Skeletal muscle cell (primary cell): ENCODE results near the gene STAT1.

Experiments used
- DNase-seq: peaks from one replicate; pipeline ENCODE4 v3.0.0-alpha.2; 2010; ENCODE audit warnings: low read depth
- H3K4me3 ChIP-seq: 2 replicates; pipeline ENCODE4 v1.5.1; 2011; ENCODE audit warnings: low read depth, mild to moderate bottlenecking, control low read depth, low read length, moderate library complexity

The STAT1 gene

GRCh38 chr2:190988910-190989309, 25.1 kb downstream of the STAT1 start:
- no peak for DNase-seq

GRCh38 chr2:190987938-190988337, 26.0 kb downstream of the STAT1 start:
- DNase-seq = no peak
- H3K4me3 ChIP-seq = no peak overlapping the region

More at GRCh38 chr2:190988910-190989309, 25.1 kb downstream of the STAT1 start:
- no peak overlapping the region for H3K4me3 ChIP-seq

DNA sequence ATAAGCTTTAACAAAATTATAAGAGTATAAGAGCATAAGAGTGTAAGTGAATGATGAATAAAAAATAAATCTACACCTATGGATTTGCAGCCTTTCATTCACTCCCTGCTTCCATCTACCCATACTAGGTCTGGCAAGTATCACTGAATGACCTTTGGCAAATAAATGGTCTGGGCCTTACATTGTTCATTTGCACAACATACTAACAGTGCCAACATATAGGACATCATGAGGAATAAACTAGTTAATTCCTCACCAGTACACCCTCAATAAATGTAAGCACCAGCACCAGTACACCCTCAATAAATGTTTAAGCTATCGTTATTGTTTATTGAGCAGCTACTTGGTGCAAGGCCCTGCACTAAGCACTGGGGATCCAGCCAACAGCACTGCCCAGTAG, 26.9 kb downstream of the STAT1 start:
- no peak for DNase-seq
- no peak overlapping the region for H3K4me3 ChIP-seq

DNA sequence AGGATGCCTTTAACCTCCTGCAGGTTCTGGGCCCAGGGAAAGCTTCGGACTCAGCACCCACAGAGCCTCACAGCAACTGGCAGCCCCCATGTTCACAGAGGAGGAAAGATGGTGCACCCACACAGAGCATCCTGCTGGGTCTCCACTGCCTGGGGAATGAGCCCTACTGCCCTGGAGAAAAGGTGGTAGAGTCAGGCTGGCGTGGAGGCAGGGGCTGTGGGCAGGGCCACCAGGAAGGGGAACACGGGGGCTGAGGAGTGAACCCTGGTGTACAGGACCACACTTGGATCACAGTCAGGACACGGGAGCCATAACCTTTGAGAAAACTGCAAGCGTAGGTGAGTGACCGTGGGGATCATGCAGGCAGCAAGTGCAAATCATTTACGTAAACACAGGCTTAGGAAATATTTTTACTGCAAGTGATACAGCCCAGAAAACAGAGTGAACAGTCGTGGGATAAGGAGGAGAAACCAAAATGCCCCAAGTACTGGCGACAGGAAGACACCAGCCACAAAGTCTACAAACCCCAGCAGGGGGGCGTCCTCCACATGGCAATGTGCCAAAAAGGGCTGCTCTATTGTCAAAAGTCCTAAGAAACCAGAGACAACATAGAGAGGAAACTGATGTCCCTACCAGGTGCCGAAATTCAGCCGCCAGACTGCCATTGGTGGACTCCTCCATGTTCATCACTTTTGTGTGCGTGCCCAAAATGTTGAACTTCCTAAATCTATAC, 27.6 kb downstream of the STAT1 start:
- no peak overlapping the region for H3K4me3 ChIP-seq
- DNase-seq = no peak

DNA sequence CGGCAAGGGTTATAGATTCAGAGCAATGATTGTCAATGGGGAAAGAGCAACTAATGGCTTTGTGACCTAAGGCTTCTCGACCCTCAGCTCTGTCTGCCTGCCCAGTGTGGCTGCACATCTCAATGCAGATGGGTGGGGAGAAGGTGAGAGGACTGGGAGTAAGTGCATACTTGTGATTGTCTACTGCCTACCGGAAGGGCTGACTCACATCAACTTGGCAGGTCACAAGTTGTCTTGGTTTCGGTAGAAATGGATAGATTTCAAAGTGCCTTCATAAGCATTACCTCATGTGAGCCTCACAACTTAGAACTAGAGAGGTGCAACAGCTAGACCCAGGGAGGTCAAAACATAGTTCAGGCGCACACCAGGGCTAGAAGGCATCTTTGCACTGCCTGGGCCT, 29.4 kb downstream of the STAT1 start:
- H3K4me3 ChIP-seq = no peak overlapping the region
- DNase-seq = no peak

DNA sequence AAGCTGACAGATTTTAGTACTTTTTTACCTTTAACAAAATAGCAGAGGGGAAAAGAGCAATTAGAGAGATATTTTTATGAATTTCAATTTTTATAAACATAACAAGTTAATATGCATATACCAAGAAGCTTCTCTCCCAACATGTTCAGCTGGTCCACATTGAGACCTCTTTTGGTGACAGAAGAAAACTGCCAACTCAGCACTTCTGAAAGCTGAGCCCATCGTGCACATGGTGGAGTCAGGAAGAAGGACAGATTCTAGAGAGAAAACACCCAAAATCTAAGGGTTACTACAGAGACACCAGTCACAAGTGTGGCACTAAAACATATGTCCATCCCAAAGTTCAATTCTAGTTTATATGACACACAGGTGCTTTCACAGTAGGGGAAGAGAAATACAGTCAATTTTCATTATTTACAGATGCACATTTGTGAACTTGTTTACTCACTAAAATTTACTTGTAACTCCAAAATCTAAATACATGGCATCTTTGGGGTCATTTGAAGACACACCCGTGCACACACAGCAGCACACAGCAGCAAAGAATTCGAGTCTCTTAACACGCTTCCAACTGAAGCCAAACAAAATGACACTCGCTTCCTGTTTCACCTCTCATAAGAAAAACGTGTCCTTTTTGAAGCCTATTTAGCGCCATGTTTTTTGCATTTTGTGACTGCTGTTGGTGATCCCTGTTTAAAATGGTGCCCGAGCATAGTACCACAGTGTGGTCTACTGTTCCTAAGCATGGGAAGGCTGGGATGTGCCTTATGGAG, 31.5 kb downstream of the STAT1 start:
- DNase-seq = no peak
- no peak overlapping the region for H3K4me3 ChIP-seq

GRCh38 chr2:190981733-190982132, 32.2 kb downstream of the STAT1 start:
- H3K4me3 ChIP-seq = no peak overlapping the region
- DNase-seq = no peak

- H3K4me3 ChIP-seq = no peak overlapping the region
- DNase-seq = no peak
Measured at GRCh38 chr2:190981333-190981732, 32.6 kb downstream of the STAT1 start.

GRCh38 chr2:190980630-190981209, 33.3 kb downstream of the STAT1 start:
- H3K4me3 ChIP-seq = no peak overlapping the region
- DNase-seq = no peak

DNA sequence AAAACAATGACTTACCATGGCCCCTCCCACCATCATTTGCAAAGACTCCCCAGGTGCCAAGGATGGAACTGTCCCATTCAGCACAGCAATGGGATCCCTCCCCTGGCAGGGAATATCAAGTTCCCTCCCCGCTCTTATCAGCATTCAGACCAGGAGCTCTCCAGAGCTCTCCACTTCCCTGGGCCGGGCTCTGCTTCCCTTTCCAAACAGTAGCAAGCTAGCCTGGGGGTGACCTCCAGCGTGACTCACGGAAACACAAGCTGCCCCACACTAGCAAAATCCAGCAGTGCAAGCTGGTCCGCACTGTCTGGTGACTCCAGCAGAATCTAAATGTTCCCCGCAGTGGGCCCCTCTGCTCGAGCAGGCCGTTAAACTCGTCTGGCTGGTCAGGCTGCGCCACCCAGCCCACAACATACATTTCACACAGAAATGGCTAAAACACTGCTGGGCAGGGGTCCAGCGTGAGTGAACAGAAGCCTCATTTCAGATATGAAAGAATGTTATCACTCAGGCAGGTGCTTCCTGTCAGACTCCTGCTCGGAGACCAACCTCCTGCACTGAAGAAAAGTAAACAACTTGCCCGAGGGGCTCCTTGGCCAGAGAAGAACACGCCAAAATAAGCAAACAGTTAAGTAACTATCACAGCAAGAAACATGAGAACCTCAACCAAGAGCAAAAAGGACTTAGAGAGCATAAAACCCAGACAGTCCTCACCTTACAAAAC, 33.9 kb downstream of the STAT1 start:
- no peak overlapping the region for H3K4me3 ChIP-seq
- DNase-seq = peak; percentile 63

- no peak overlapping the region for H3K4me3 ChIP-seq
- DNase-seq = peak; percentile 45
Measured at GRCh38 chr2:190978389-190979053, 35.5 kb downstream of the STAT1 start.

DNA sequence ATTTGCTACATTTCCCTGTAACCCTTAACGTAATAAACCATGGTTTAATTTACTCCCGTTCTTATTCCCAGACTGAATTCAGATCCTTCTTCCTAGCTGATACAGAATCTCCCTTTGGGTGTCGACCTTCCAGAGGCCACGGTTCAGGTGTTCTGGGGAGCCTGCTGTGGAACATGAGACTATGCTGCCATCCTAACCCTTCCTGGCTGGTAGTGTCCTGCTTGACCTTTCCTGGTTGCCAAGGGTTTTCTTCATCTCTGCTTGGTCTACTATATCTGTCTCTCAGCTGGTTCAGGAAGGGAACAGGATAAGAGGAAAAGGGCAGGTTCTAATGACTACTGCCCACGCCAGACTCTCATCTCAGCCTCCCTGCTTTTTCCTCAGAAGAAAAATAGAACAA, 36.5 kb downstream of the STAT1 start:
- H3K4me3 ChIP-seq = no peak overlapping the region
- DNase-seq = no peak

DNA sequence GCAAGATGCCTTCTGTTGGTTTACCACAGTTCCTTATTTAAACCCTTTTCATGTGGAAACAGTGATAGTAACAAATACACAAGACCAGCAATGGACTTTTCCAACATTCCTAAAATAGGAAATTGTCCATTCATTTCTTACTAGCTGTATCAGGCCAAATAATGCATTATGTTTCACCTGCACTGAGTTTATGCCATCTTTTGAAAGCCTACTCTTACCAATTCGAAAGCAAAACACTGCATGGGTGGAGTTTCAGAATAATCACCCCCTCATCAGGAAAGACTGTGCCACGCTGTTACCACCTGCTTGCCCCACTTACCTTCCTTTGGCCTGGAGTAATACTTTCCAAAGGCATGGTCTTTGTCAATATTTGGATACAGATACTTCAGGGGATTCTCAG, 37.5 kb downstream of the STAT1 start:
- no peak overlapping the region for H3K4me3 ChIP-seq
- no peak for DNase-seq

DNA sequence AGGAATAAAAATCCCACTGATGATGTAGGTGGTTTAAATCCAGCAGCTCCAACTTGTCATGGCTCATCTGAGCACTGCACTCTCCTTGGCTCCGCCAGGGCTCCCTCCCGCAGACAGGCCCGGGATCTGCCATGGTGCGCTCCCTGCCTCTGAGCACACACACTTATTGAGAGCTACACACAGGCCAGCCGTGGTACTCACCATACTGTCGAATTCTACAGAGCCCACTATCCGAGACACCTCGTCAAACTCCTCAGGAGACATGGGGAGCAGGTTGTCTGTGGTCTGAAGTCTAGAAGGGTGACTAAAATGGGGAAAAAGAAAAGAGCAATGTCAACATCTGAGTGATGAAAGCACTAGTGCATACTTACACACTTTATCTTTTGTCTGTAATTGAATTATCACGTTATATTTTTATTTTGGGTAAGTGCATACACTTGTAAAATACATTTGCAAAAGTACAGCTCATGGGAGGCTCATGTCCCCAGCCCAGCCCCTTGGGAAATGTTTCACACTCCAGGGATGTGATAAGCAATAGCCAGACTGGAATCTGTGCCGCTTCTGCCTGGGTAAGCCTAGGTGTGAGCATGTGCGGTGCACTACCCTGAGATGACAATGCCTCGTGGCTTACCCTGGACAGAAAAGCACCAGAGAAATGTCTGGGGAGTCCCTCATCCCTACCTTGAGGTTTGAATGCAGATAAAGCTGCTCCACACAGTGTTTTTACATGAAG, 39.2 kb downstream of the STAT1 start:
- no peak for DNase-seq
- H3K4me3 ChIP-seq = no peak overlapping the region

DNA sequence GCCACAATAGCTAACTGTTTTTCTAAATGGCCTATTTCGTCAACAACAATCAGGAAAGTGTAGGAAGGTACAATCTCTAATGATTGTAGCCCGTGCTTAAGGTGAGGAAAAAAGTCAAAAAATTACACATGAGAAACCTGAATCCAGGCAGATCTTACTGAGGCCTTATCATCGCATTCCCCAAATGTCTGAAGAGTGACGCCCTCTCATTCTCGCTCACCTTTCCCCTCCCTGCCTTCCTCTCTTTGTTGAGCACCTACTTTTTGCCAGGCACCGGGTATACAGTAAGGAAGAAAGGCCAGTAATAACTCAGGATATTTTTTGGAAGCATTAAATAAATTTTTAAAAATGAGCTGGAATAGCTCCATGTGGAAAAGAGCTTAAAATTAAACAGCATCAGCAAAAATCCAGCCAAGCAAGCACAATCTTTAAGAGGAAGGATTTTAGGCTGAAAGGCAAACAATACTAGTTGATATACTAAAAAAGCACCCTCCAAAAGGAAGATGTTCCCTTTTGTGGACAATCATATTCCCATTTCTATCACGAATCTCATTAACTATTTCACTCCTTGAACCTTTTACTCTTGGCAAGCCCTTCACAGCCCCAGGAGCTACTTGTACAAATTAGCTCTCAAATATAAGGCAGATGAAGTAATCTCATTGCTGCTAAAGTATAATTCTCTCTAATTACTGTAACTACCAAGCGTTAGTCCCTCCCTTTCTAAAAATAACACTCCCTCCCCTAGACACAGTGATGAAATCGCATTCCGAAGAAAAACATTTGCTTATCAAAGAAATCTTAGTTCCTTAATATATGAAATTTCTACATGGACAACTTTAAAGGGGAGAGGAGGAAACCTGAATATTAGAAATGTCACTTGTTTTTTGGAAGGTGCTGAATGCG, 40.0 kb downstream of the STAT1 start:
- no peak overlapping the region for H3K4me3 ChIP-seq
- no peak for DNase-seq

GRCh38 chr2:190973262-190973661, 40.7 kb downstream of the STAT1 start:
- H3K4me3 ChIP-seq = no peak overlapping the region
- no peak for DNase-seq

DNA sequence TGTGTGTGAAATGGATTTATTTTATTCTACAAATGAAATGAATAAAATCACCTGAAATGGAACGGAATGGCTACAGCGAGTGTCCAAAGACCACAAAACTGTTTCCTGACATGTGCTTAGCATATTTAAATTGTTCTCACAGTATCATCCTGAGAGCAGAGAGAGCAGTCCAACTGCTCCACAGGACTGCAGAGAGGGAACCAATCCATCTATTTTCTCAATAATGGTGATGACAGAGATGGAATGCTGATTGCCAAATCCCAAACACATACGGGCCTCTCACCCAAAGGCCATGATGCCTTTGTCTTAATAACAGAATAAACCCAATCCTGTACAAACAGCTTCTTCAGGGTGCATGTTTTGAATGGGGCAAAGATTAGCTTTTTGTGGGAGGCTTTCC, 41.1 kb downstream of the STAT1 start:
- no peak overlapping the region for H3K4me3 ChIP-seq
- peak; percentile 36 for DNase-seq

DNA sequence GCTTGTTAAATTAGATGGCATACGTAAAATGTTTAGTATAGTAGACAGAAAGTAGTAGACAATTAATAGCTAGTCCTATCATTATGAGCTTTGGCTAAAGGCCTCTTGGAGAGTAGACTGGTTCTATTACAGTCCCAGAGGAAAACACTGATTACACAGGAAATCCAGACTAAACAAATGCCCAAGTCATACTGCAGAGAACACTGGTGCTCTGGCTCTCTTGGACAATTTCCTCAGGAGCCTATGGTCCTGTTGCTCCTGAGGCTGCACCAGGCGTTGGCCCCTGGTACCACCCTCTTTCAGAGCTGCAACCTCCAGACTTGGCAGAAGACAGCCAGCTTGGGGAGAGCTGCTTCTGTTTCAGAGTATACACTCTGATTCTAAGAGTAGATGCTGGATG, 41.8 kb downstream of the STAT1 start:
- H3K4me3 ChIP-seq = no peak overlapping the region
- no peak for DNase-seq
